Activated T-helper 9 cell treated with anti-CD3 and anti-CD28 coated beads, Interleukin-2, amount 50 U/mL, for 16 hours (primary cell): ENCODE results near the gene RARB.

Experiments used
- DNase-seq: peaks from one replicate; pipeline ENCODE4 v3.0.0-alpha.2; 2020; ENCODE audit warnings: low read depth

RARB gene

DNA sequence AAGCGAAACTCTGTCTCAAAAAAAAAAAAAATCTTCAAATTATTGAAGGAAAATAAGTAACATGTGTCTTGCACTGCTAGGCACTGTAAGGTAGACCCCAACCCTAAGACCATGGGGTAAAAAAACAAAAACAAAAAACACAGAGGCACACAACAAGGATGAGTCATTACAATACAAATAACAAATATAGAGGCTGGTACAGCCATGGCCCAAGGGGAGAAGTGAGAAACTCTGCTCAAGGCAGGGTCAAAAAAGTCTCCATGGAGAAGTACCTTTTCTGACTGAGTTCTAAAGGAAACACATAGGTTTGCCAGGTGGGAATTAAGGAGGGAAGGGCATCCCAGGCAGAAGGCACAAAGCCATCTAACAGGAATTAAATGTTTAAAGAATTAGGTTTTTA is 182.1 kb downstream of the RARB start:
- no peak for DNase-seq

DNA sequence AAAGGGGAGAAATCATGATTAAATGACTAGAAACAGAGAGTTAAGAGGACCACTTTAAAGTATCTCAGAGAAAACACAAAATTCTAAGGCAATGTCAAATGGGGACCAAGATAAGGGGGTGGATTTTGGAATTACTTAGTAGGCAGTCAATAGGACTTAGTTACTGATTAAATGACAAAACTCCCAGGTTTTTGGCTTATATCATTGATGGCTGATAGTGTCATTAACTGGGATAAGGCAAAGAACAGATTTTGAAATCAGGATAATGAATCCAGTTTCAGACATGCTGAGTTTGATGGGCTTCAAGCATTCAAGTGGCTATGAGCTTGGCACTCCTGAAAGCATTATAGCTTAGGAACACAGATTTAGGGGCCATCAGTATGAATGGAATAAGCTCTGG is 182.7 kb downstream of the RARB start:
- no peak for DNase-seq

GRCh38 chr3:25611193-25611592 is 183.1 kb downstream of the RARB start:
- DNase-seq: no peak

DNA sequence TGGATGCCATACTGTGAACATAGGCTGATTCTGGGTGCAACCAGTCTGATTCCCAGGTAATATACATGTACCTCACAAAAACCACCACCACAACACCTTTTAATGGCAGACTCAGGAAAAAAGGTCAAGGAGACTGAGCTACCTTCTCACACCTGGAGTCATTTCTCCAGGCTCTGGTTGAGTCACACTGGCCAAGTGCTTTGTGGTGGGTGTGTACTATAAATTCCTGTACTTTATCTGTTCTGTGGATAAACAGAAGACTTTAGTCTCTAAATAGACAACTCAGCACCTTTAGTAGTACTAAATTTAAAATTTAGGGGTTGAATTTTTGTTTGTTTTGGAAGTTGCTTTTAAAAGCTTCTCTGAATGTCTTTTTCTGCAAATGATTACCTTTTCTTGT is 190.0 kb downstream of the RARB start:
- DNase-seq: no peak

DNA sequence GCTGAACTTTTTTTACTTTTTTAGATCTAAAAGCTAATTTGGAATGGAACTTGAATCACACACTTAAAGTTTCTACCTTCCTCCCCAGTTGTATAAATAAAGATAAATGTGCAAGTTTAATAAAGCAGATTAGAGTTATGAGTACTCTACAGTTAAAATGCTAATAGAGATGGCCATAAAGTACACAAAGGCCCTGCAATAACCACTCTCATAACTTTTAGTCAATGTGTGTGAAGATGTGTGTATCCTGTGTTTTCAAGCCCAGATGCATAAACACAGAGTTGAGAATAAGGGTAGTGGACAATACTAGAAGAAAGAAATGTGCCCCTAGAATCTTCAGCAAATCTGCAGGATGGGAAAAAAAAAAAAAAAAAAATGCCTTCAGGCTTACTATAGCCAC is 191.3 kb downstream of the RARB start:
- DNase-seq: no peak

- DNase-seq: no peak
Observed at GRCh38 chr3:25620493-25620892, 192.4 kb downstream of the RARB start.

- DNase-seq: no peak
Observed at GRCh38 chr3:25621087-25621486, 193.0 kb downstream of the RARB start.

DNA sequence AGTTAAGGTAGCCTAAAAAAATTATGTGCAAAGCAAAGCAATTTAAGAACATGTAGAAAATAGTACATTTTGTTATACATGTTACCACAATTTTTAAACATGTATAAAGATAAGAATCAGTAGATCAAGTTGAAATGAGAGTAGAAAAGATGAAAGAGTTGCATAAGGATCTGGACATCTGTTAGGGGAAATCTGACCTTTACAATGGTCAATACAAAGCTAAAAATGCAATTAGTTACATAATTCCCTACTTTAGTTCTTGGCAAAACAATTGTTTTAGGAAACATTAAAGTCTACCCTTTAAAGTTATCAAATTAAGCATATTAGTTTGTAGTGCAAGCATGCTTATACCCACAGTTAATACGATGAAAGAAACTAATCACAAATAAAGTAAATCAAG is 203.9 kb downstream of the RARB start:
- no peak for DNase-seq

- DNase-seq: no peak
Observed at GRCh38 chr3:25633919-25634318, 205.9 kb downstream of the RARB start.

DNA sequence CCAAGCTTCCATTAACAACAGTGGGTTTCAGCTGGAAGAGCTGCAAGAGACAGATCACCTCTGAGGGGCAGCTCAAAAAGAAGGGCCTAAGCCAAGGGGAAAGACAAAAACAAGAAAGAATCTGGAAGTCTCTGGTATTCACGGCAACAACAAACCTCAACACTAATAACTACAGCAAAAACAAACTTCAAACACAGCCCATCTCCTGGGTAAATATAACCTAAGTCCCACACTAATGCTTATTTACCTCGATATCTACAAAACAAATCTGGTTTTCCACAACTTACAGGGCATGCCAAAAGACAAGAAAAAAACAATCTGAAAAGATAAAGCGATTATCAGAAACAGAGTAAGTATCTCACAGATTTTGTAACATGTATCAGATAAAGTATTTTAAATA is 207.0 kb downstream of the RARB start:
- DNase-seq: no peak
